Measurements from ENCODE around the gene ADCY6.
"Not testable (repeated sequence)": the region's sequence is repeated elsewhere in the genome, so short reads cannot be mapped to it uniquely, and the experiment has no call there.

ADCY6 gene

DNA sequence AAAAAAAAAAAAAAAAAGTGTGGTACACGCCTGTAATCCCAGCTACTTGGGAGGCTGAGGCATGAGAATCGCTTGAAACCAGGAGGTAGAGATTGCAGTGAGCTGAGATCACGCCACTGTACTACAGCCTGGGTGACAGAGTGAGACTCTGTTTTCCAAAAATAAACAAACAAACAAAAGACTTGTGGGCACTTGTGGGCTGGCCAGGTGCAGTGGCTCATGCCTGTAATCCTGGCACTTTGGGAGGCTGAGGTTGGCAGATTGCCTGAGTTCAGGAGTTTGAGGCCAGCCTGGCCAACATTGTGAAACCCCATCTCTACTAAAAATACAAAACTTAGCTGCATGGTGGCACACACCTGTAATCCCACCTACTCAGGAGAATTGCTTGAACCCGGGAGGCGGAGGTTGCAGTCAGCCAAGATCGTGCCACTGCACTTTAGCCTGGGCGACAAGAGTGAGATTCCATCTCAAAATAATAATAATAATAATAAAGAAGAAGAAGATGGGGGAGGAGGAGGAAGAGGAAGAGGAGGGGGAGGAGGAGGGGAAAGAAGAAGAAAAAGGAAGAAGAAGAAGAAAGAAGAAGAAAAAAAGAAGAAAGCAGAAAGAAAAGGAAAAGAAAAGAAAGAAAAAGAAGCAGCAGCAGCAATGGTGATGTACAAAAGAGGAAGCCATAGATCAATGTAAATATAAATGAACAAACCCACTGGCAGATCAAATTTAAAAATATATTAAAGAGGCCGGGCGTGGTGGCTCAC is 44.5 kb downstream of the ADCY6 start:
- no peak for DNase-seq

DNA sequence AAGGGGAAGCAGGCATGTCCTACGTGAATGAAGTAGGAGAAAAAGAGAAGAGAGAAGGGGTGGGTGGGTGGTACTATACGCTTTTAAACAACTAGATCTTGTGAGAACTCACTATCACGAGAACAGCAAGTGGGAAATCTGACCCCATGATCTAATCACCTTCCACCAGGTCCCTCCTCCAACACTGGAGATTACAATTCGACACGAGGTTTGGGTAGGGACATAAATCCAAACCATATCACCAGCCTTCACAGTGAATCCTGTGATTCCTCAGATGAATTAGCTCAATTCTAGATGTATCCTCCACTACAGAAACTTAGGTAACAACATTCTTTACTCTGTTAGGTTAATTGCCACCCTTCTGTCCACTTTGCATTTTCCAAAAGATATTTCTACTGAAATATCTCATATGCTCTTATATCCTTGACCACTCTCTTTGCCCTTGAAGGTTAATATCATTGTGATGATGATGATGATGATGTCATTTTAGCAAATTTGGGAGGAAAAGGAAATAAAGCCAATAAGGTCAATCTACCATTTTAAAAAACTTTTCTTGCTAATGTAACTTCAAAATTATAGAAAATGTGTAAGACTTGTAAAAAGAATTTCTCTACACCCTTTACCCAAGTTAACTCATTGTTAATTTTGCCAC is 49.1 kb downstream of the ADCY6 start:
- no peak for DNase-seq

DNA sequence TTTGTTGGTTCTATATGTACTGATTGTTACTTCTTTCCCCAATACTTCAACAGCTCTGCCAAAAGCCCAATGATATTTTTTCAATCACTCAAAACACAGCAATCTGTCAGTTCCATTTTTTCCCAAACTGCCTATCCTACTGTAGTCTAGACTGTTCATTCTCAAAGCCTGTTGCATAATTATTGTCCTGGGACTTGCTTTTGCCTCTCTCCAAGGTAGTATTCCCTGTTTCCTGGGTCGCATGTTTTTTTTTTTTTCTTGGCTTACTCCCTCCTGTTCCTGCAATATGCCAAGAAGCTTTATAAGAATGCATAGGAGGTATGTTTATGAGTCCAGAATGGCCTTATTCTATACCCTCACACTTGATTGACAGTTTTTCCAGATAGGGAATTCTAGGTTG is 52.4 kb downstream of the ADCY6 start:
- DNase-seq: no peak

DNA sequence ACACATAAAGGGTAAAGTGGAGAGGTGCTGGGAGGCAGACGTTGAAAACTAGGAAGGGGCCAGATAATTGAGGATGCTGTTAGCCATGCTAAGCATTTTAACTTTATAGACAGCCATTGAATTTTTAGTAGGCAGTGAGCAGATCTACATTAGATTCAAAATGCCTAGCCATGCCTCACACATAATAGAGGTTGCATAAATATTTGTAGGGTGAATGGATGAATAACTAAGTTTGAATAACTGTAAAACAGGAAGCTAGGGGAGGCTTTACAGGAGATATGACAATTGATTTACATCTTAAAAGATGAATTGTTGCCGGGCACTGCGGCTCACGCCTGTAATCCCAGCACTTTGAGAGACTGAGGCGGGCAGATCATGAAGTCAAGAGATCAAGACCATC is 60.1 kb downstream of the ADCY6 start:
- DNase-seq: no peak

DNA sequence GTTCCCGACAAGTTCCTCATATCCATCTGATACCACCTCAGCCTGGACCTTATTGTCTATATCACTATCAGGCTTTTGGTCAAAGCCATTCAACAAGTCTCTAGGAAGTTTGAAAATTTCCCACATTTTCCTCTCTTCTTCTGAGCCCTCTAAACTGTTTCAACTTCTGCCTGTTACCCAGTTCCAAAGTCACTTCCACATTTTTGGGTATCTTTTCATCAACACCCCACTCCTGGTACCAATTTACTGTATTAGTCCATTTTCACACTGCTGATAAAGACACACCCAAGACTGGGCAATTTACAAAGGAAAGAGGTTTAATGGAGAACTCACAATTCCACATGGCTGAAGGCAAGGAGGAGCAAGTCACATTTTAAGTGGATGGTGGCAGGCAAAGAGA is 68.2 kb downstream of the ADCY6 start:
- DNase-seq: not testable (repeated sequence)

DNA sequence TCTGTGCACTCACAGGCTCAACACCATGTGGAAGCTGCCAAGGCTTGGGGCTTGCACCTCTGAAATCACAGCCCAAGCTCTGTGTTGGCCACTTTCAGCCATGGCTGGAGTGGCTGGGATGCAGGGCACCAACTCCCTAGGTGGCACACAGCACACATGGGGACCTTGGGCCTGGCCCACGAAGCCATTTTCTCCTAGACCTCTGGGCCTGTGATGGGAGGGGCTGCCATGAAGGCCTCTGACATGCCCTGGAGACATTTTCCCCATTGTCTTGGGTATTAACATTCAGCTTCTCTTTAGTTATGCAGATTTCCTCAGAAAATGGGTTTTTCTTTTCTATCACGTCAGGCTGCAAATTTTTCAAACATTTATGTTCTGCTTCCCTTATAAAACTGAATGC is 68.7 kb downstream of the ADCY6 start:
- not testable (repeated sequence) for DNase-seq

DNA sequence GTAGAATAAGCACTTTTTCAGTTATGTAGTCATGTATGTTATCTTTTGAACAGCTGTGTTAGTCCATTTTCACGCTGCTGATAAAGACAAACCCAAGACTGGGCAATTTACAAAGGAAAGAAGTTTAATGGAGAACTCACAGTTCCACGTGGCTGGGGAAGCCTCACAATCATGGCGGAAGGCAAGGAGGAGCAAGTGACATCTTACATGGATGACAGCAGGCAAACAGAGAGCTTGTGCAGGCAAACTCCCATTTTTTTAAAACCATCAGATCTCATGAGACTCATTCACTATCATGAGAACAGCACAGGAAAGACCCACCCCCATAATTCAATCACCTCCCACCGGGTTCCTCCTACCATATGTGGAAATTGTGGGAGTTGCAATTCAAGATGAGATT is 69.9 kb downstream of the ADCY6 start:
- not testable (repeated sequence) for DNase-seq

DNA sequence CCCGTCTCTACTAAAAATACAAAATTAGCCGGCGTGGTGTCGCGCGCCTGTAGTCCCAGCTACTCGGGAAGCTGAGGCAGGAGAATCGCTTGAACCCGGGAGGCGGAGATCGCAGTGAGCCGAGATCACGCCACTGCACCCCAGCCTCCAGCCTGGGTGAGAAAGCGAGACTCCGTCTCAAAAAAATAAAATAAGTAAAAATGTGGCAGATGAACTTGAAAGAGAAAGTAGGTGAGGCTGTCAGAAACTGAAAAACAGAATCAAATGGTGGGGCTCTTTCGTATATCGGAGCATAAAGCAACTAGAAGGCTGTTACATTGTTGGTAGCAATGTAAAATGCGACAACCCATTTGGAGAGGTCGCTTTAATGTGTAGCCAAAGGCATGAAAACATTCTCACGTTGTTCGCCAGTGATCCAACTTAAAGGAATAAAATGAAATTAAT is 71.6 kb downstream of the ADCY6 start:
- no peak for DNase-seq

DNA sequence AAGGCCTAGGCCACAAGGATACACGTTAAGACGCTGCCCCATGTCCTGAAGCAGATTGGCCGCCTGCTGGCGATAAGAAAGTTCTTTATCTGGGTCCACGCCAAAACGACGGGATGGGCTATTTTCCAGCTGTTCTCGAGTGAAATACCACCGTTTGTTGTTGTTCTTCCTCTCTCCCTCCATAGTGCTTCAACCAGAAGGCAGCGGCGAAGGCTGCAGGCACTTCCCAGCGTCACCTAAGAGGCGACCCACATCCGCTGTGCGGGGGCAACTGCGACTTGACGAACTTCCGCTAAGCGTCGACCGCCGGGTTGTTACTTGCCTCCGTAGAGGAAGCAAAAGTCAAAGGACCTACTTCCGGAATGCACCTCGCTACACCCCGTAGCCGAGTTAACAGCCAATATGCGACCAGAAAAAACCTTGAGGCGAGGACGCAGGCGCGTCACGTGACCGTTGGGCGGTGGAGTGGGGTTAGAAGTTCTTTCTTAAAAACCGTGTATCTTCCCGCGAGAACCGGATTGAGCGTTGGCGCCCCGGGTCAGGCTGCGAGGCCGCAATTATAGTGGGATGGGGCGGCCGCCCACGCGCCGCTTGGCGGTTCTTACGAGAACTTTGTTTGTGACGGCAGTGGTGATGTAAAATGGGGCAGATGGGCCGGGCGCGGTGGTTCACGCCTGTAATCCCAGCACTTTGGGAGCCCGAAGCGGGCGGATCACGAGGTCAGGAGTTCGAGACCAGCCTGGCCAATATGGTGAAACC is 72.2 kb downstream of the ADCY6 start, which contains the start of gene CCNT1:
TSS of gene CCNT1 (minus strand) at position 215 of the 759 bp plus-strand sequence. CDS start at position 183, 32 bp downstream.
- DNase-seq: peak; percentile 98 to 99
